MM.1S (cell line): ENCODE measurements around the gene RADIL.

ENCODE experiments used
- EZH2 ChIP-seq: fragments of 300-600 bp; sonication (generic); optimal IDR thresholded peaks from 2 replicates; pipeline ENCODE3; 2017; ENCODE audit warnings: low read depth, mild to moderate bottlenecking, antibody characterized with exemption, low read length, mixed read lengths
- TF ChIP-seq, protein P1 (sequence below): fragments of 300-600 bp; sonication (generic); IDR thresholded peaks from 2 replicates; pipeline ENCODE4 v1.5.1; 2016; ENCODE audit warnings: antibody characterized with exemption, low read length, mixed read lengths

DNA sequence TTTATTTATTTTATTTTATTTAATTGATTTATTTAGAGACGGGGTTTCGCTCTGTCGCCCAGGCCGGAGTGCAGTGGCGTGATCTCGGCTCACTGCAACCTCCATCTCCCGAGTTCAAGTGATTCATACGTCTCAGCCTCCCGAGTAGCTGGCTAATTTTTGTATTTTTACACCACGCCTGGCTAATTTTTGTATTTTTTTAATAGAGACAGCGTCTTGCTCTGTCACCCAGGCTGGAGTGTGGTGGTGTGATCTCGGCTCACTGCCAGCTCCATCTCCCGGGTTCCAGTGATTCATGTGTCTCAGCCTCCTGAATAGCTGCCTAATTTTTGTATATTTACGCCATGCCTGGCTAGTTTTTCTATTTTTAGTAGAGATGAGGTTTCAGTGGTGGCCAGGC lies 73.8 kb downstream of the RADIL start:
- TF ChIP-seq, protein P1, sequence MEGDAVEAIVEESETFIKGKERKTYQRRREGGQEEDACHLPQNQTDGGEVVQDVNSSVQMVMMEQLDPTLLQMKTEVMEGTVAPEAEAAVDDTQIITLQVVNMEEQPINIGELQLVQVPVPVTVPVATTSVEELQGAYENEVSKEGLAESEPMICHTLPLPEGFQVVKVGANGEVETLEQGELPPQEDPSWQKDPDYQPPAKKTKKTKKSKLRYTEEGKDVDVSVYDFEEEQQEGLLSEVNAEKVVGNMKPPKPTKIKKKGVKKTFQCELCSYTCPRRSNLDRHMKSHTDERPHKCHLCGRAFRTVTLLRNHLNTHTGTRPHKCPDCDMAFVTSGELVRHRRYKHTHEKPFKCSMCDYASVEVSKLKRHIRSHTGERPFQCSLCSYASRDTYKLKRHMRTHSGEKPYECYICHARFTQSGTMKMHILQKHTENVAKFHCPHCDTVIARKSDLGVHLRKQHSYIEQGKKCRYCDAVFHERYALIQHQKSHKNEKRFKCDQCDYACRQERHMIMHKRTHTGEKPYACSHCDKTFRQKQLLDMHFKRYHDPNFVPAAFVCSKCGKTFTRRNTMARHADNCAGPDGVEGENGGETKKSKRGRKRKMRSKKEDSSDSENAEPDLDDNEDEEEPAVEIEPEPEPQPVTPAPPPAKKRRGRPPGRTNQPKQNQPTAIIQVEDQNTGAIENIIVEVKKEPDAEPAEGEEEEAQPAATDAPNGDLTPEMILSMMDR: no peak
- no peak for TF ChIP-seq EZH2
